GM03348 (cell line): Measurements from ENCODE around the gene CYP46A1.
A peak's percentile ranks its signal among the peaks of the same experiment; 100 is the strongest.

ENCODE experiments used
- DNase-seq: peaks from one replicate; pipeline ENCODE4 v3.0.0; 2012; ENCODE audit warnings: low spot score

CYP46A1 gene

GRCh38 chr14:99745307-99745951 is 61.3 kb downstream of the CYP46A1 start:
- DNase-seq, result no peak

- DNase-seq, result no peak
These were observed 63.1 kb downstream of the CYP46A1 start for GRCh38 chr14:99747167-99747566.

GRCh38 chr14:99747582-99748330 is 63.7 kb downstream of the CYP46A1 start:
- DNase-seq, result no peak

DNA sequence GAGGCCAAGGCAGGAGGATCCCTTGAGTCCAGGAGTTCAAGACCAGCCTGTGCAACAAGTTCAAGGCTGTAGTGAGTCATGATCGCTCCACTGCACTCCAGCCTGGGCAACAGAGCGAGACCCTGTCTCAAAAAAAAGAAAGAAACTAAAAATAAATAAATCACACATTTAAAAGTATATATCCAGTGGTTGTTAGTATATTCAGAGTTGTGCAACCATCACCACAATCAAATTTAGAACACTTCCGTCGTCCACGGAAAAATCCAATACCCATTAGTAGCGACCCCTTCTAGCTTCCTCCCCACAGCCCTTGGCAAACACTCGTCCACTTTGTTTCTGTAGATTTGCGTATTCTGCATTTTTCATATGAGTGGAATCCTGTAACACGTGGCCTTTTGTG is 64.4 kb downstream of the CYP46A1 start:
- no peak for DNase-seq

GRCh38 chr14:99749142-99749541 is 65.0 kb downstream of the CYP46A1 start:
- no peak for DNase-seq

GRCh38 chr14:99749763-99750715 is 65.9 kb downstream of the CYP46A1 start:
- DNase-seq, result no peak

DNA sequence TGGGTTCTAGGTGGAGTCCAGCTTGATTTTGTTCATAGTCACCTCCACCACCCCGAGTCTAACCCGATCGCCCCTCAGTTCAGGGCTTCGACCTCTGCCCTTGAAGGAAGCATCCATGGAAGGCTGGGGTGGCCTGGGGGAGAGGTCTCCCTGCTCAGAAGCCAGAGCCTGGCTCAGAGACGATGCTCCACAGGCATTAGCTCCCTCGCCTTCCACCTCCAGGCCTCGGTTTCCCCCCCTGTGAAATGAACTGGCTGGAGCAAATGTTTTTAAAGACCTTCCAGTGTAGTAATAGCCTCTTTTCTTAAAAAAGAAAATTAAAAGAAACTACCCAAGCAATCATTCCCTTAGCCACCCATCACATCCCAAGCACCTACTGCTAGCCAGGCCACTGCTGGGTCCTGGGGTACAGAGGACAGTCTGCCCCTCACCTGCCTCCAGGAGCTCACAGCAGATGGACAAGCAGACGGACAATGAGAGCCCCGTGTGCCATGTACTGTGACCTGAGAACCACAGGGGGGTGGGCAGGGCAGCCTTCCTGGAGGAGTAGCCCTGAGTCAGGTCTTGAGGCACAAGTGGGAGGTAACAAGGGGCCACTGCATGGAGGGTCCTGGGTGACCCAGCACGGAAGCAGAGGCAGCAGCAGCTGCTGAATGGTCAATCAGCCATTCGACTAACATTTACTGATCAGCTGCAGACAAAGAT is 66.8 kb downstream of the CYP46A1 start:
- DNase-seq, result no peak

DNA sequence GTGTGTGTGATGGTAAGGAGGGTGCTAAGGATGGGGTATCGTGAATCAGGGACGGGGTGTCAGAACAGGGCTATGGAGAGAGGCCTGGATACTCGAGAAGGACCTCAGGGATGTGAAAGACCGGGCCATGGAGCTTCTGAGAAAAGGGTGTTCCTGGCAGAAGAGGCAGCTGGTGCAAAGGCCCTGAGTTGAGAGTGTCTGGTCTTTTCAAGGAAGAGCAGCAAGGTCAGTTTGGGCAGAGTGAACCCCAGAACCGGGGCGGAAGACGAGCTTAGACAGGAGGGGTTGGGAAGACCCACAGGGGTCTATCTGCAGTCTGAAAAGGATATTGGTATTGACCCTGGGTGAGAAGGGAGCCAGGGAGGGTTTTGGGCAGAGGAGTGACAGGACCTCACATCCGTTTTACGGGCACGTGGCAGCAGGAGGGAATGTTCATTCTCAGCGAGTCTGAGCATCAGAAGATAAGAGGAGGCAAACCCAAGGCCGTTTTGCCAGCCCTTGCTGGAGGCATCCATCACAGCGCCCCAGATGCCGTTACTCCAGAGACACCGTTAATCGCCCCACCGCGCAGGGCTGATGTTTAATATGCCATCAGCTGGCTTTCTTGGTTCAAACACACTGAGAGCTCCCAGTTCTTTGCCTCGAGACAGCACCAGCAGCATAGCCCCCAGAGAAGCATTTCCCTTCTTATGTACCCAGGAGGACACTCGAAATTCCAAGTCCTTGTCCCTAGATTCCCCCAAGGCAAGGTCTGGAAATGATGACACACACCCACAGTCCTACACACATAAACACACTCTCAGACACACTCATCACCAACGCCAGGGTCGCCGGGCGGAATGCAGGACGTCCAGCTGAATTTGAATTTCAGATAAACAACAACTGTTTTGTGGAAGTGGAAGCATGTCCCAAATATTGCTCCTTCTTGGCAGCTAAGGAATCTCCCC is 67.7 kb downstream of the CYP46A1 start:
- DNase-seq, result no peak

- DNase-seq, result peak; percentile 83
These were observed 68.5 kb downstream of the CYP46A1 start for GRCh38 chr14:99752486-99753121.

- no peak for DNase-seq
These were observed 69.4 kb downstream of the CYP46A1 start for GRCh38 chr14:99753225-99754140.

GRCh38 chr14:99754141-99755067 is 70.3 kb downstream of the CYP46A1 start:
- no peak for DNase-seq

- no peak for DNase-seq
These were observed 70.9 kb downstream of the CYP46A1 start for GRCh38 chr14:99755068-99755405.

DNA sequence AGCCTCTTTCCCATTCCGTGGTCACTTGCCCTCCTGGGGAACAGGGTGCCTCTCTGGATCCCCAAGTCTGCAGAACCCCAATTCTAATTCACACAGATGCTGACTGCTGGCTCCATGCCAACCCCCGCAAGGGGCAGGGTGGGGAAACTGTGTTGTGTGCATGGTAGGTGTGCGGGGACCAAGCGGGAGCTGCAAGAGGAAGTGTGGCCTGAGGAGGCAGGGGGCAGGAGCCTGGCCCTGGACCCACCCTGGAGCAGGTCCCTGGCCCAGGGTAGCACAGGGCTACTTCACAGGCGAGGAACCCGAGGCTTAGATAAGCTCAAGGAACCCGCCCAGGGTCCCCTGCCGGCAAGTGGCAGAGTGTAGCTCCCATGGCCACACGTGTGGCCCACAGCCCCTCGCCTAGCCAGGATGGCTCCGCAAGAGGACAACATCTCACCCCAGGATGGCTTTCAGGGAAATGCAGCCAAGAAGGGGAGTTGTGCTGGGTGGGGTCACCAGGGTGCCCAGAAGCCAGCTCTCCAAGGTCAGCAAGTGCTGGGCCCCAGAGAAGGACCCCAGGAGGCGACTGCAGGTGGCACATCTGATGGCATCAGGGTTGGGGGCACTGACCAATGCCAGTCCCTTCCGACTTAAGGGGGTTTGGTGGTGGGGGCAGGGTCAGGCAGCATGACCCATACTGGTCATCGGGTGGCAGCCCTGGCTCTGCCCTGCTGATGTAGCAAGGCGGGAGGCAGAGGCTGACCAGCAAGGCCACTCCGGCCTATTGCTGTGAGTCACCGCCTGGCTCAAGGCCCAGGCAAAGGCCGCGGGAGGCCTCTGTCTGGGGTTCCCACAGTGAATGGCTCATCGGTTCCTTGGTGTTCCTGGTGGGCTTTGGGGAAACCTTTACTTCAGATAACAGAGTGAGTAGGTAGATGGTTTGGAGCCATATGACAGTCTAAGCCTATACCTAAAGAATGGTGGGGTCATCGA is 71.8 kb downstream of the CYP46A1 start:
- DNase-seq, result peak; percentile 94

DNA sequence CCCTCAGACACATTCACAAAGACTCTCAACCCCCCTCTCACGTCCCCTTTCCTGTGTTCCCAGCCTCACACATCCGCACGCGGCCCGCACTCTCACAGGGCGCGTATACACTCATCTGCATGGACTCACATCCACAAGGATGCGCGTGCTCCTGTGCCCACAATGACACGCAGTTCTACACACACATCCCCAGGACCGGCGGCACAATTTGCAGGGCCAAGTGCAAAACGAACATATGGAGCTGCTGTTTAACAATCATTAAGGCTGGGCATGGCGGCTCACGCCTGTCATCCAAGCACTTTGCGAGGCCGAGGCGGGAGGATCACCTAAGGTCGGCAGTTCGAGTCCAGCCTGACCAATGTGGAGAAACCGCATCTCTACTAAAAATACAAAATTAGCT is 72.7 kb downstream of the CYP46A1 start:
- no peak for DNase-seq

- peak; percentile 79 for DNase-seq
These were observed 73.4 kb downstream of the CYP46A1 start for GRCh38 chr14:99757331-99758070.

- peak; percentile 90 for DNase-seq
These were observed 74.2 kb downstream of the CYP46A1 start for GRCh38 chr14:99758121-99758821.
